Bladder microvascular endothelial cell (primary cell): Measurements from ENCODE around the gene EEF1AKMT2. TPM values are rescaled to one million over a fixed set of nuclear protein-coding genes. Genes with fewer than 3 reads are reported as not detected.

ENCODE experiments used
- total RNA-seq: library from RNA; depleted of rRNA; stranded (reverse); fragments of >200 nt; gene quantifications from 2 replicates; pipeline ENCODE4 v1.2.3, GENCODE V29; 2014

EEF1AKMT2 gene
- total RNA-seq: 11.3 and 22.4 TPM in 2 replicates

DNA sequence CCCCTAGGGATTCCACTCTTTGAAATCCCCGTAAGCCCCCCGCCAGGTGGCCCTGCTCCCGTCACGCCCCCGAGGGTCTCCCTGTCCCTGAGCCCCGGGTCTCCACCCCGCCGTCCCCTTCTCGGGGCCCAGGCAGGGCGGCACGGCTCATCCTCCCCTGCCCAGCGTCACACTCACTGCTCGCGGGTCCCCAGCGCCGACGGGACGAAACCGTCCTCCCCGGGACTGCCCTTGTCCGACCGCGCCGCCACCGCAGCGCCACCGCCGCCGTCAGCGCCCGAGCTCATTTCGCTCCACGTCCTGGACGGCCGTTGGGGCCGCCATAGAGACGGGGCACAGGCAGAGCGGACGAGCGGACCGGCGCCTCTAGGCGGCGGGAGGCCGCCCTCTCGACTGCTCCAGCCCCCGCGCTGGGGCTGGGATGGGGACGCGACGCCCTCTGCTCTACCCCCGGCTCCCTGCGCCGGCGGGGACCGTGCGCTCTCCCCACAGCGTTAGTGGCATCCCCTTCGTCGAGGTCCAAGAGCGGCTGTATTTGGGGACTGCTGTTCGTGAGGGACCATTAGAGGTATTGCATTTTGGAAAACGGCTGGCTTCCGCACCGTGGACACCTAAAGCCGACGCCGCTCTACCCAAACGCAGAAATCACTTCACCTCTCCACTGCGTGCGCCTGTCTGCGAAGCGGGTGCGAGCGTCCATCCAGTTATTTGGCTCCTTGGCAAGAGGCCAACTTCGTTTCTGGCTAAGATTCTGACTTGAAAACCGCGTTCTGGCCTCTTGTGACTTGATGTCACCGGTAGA, at the start of gene EEF1AKMT2:
Gene EEF1AKMT2 (minus strand): TSS at position 341 of the 802 bp plus-strand sequence. CDS start 54 bp downstream, at position 287.

DNA sequence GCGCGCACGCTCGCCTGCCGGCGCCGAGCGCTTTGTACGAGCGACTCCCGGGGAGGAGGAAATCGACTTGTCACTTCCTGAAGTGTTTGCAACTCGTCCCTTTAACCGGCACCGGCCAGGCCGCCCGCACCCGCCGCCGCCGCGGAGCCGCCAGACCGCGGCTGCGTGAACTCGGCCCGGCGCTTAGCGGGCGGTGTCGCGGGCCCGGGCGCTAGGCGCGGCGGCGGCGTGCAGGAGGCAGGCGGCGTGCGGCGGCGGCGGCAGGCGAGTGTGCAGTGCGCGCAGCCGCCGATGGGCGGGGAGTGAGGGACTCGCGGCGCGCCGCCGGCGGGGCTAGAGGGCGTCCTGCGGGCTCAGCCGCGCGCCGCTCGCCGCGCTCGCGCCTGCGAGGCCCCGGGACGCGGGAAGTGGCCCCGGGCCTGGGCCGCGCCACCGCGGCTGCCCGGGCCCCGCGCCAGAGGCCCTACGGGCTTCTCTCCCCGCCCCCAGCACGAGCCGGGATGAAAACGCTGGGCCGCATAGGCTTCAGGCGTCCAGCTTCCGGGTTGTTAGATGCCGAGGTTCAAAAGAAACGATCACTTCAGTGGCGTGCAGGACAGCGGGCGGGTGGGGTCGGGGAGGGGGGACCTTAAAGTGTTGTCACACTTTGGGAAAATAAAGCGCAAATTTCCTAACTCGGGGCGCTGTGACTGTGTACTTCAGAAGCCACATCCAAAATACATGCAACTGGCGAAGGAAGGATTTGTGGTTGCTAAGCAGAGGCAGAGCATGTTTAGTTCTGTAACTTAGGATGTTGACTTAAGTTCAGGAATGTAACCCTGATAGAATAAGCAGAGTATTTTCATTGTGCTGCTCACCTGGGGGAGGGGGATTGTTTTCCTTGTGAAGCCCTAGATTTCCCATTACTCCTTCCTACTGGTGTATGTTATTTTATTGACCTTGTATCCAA, 47.3 kb downstream of the EEF1AKMT2 start, which contains the start of gene FAM53B:
Gene FAM53B (minus strand): TSS at position 277 of the 949 bp plus-strand sequence. CDS start 37,665 bp downstream, outside the sequence.

Other genes with a start within 250 kb of the EEF1AKMT2 start
- 16.5 and 24.1 TPM in 2 replicates for gene FAM53B, start 47.5 kb downstream of the EEF1AKMT2 start, total RNA-seq
- 9.1 and 13.0 TPM in 2 replicates for gene ABRAXAS2, start 9.9 kb upstream of the EEF1AKMT2 start, total RNA-seq
- gene ZRANB1, start 150.2 kb upstream of the EEF1AKMT2 start, total RNA-seq: 16.4 and 27.1 TPM in 2 replicates